WTC11 (cell line): Measurements from ENCODE around the gene SEC16A. TPM values are rescaled to one million over a fixed set of nuclear protein-coding genes. Genes with fewer than 3 reads are reported as not detected.
A peak's percentile ranks its signal among the peaks of the same experiment; 100 is the strongest.

Experiments used
- ATAC-seq: fragments of 200-7000 bp; cut with Tn5 transposase; 2 replicates; pipeline ENCODE4 v1.10.0; 2021; ENCODE audit warnings: mild to moderate bottlenecking, moderate library complexity
- CTCF ChIA-PET: fragments of 300-600 bp; sonication (Branson Sonifier 250); formaldehyde crosslinking; loops from one replicate; lab custom pipeline; 2021; ENCODE audit warnings: antibody characterized with exemption; lab: Charles Lee
- POLR2A ChIA-PET: fragments of 350-600 bp; sonication (Branson Sonifier 250); formaldehyde crosslinking; loops from one replicate; lab custom pipeline; 2021; ENCODE audit warnings: antibody characterized with exemption; lab: Charles Lee
- DNase-seq: peaks from one replicate; pipeline ENCODE4 v3.0.0; 2021; ENCODE audit warnings: low spot score
- H3K27ac Mint-ChIP-seq: 2 replicates; pipeline ENCODE4 v1.8.0; 2021; ENCODE audit warnings: mixed read lengths
- H3K27me3 Mint-ChIP-seq: 2 replicates; pipeline ENCODE4 v1.8.0; 2021; ENCODE audit warnings: low read depth, mild to moderate bottlenecking, moderate library complexity, mixed read lengths
- H3K36me3 Mint-ChIP-seq: 2 replicates; pipeline ENCODE4 v1.8.0; 2021; ENCODE audit warnings: mixed read lengths
- H3K4me1 Mint-ChIP-seq: 2 replicates; pipeline ENCODE4 v1.8.0; 2022; ENCODE audit warnings: mixed read lengths
- H3K4me3 Mint-ChIP-seq: 2 replicates; pipeline ENCODE4 v1.8.0; 2021; ENCODE audit warnings: mild to moderate bottlenecking, moderate library complexity, mixed read lengths
- H3K9me3 Mint-ChIP-seq: 2 replicates; pipeline ENCODE4 v1.8.0; 2021; ENCODE audit warnings: mixed read lengths
- CTCF ChIP-seq: fragments of 200-600 bp; IDR thresholded peaks from 2 replicates; pipeline ENCODE4 v1.8.0; 2022; ENCODE audit warnings: antibody characterized with exemption
- EMX1 ChIP-seq: fragments of 250-450 bp; sonication (Bioruptor Pico); IDR thresholded peaks from 2 replicates; pipeline ENCODE4 v1.8.0; 2021; ENCODE audit warnings: mild to moderate bottlenecking
- FOXK1 ChIP-seq: sonication (generic); formaldehyde crosslinking; IDR thresholded peaks from 2 replicates; pipeline ENCODE4 v1.8.0; 2022; ENCODE audit warnings: mild to moderate bottlenecking, moderate library complexity, missing genetic modification reagents
- FOXP4 ChIP-seq: sonication (generic); formaldehyde crosslinking; IDR thresholded peaks from 2 replicates; pipeline ENCODE4 v1.8.0; 2022; ENCODE audit warnings: mild to moderate bottlenecking, missing genetic modification reagents
- MYBL2 ChIP-seq: sonication (generic); formaldehyde crosslinking; IDR thresholded peaks from 2 replicates; pipeline ENCODE4 v1.8.1; 2023; ENCODE audit warnings: mild to moderate bottlenecking, moderate library complexity, missing genetic modification reagents
- NFATC4 ChIP-seq: fragments of 250-450 bp; sonication (Bioruptor Pico); IDR thresholded peaks from 2 replicates; pipeline ENCODE4 v1.9.0; 2021; ENCODE audit warnings: mild to moderate bottlenecking
- NFYB ChIP-seq: sonication (generic); formaldehyde crosslinking; conservative IDR thresholded peaks from 2 replicates; pipeline ENCODE4 v1.8.0; 2022; ENCODE audit warnings: low read depth, missing genetic modification reagents
- NR3C1 ChIP-seq: sonication (generic); formaldehyde crosslinking; conservative IDR thresholded peaks from 2 replicates; pipeline ENCODE4 v1.8.1; 2023; ENCODE audit warnings: low read depth, mild to moderate bottlenecking, missing genetic modification reagents
- OVOL2 ChIP-seq: fragments of 250-450 bp; sonication (Bioruptor Pico); IDR thresholded peaks from 2 replicates; pipeline ENCODE4 v1.9.0; 2021; ENCODE audit warnings: mild to moderate bottlenecking, borderline replicate concordance
- PREB ChIP-seq: sonication (generic); formaldehyde crosslinking; IDR thresholded peaks from 2 replicates; pipeline ENCODE4 v1.8.1; 2022; ENCODE audit warnings: mild to moderate bottlenecking, missing genetic modification reagents, moderate library complexity, borderline replicate concordance
- PRRX2 ChIP-seq: fragments of 250-450 bp; sonication (Bioruptor Pico); IDR thresholded peaks from 2 replicates; pipeline ENCODE4 v1.8.0; 2021; ENCODE audit warnings: mild to moderate bottlenecking
- RELA ChIP-seq: sonication (generic); formaldehyde crosslinking; IDR thresholded peaks from 2 replicates; pipeline ENCODE4 v1.8.1; 2022; ENCODE audit warnings: missing genetic modification reagents, mild to moderate bottlenecking, borderline replicate concordance
- RORB ChIP-seq: fragments of 250-450 bp; sonication (Bioruptor Pico); IDR thresholded peaks from 2 replicates; pipeline ENCODE4 v1.9.0; 2021; ENCODE audit warnings: mild to moderate bottlenecking
- TEAD1 ChIP-seq: sonication (generic); formaldehyde crosslinking; IDR thresholded peaks from 2 replicates; pipeline ENCODE4 v1.8.0; 2022; ENCODE audit warnings: mild to moderate bottlenecking, missing genetic modification reagents
- TP53 ChIP-seq: sonication (generic); formaldehyde crosslinking; IDR thresholded peaks from 2 replicates; pipeline ENCODE4 v1.8.1; 2023; ENCODE audit warnings: mild to moderate bottlenecking, missing genetic modification reagents
- USF1 ChIP-seq: sonication (generic); formaldehyde crosslinking; IDR thresholded peaks from 2 replicates; pipeline ENCODE4 v1.8.0; 2022; ENCODE audit warnings: mild to moderate bottlenecking, missing genetic modification reagents
- ZBTB43 ChIP-seq: sonication (generic); formaldehyde crosslinking; IDR thresholded peaks from 2 replicates; pipeline ENCODE4 v1.8.1; 2023; ENCODE audit warnings: mild to moderate bottlenecking, missing genetic modification reagents
- ZNF396 ChIP-seq: fragments of 250-450 bp; sonication (Bioruptor Pico); IDR thresholded peaks from 2 replicates; pipeline ENCODE4 v1.8.0; 2021; ENCODE audit warnings: mild to moderate bottlenecking, moderate library complexity, borderline replicate concordance
- ZNF423 ChIP-seq: fragments of 250-450 bp; sonication (Bioruptor Pico); IDR thresholded peaks from 2 replicates; pipeline ENCODE4 v2.1.2; 2022; ENCODE audit warnings: mild to moderate bottlenecking, moderate library complexity
- total RNA-seq: library from RNA; stranded (reverse); gene quantifications from 3 replicates; pipeline ENCODE4 v1.2.3, GENCODE V29; 2021

The SEC16A gene
- total RNA-seq, 1 experiment from 2014 or later = 70.9 TPM

GRCh38 chr9:136456258-136456657, 26.6 kb downstream of the SEC16A start:
- Mint-ChIP-seq H3K4me1 (no peaks in the 10 kb centered on the region), H3K36me3 (peaks cover 73% of the 10 kb centered on the region), H3K9me3 (no peaks in the 10 kb centered on the region), H3K4me3 (no peak overlapping the region), H3K27ac (no peak overlapping the region), H3K27me3 (no peaks in the 10 kb centered on the region)
- POLR2A ChIA-PET = no interaction called here
- no peak for DNase-seq
- no peak for TF ChIP-seq RELA (CRISPR knock-in tag)
- TF ChIP-seq RORB (CRISPR knock-in tag) = no peak
- TF ChIP-seq ZNF423 = no peak
- no peak for TF ChIP-seq NFYB (CRISPR knock-in tag)
- no peak for TF ChIP-seq TEAD1 (CRISPR knock-in tag)
- no peak for TF ChIP-seq PREB
- no peak for TF ChIP-seq CTCF
- TF ChIP-seq FOXK1 (CRISPR knock-in tag) = no peak
- no peak for TF ChIP-seq NR3C1
- no peak for ATAC-seq
- CTCF ChIA-PET = no interaction called here

- no peaks in the 10 kb centered on the region for H3K9me3 Mint-ChIP-seq
- no peak for DNase-seq
- H3K27me3 Mint-ChIP-seq = no peaks in the 10 kb centered on the region
- CTCF ChIA-PET = no interaction called here
- H3K4me3 Mint-ChIP-seq = no peak overlapping the region
- TF ChIP-seq ZNF396 (CRISPR knock-in tag) (no peak), ZBTB43 (CRISPR knock-in tag) (no peak)
- no peak for ATAC-seq
- peak overlapping the region; percentile 41; the same call in 1 of the 2 replicates for H3K27ac Mint-ChIP-seq
- no peaks in the 10 kb centered on the region for H3K4me1 Mint-ChIP-seq
- peaks cover 75% of the 10 kb centered on the region for H3K36me3 Mint-ChIP-seq
- POLR2A ChIA-PET = no interaction called here
These were observed 27.5 kb downstream of the SEC16A start for GRCh38 chr9:136455043-136456002.

- Mint-ChIP-seq H3K4me3 (no peak overlapping the region), H3K27ac (0 out of 2 replicates have a peak overlapping the region, but pooled peaks have one; percentile 41), H3K9me3 (no peaks in the 10 kb centered on the region), H3K27me3 (no peaks in the 10 kb centered on the region), H3K36me3 (peaks cover 75% of the 10 kb centered on the region), H3K4me1 (no peaks in the 10 kb centered on the region)
- ATAC-seq (no peak), DNase-seq (no peak)
- CTCF ChIA-PET = interaction anchor here (1.1 kb wide), 1 partner anchor 15 kb away, joined by 3 read pairs; no protein-coding TSS in a partner anchor
- POLR2A ChIA-PET = no interaction called here
- TF ChIP-seq NFATC4 (CRISPR knock-in tag) (no peak), EMX1 (no peak), FOXK1 (CRISPR knock-in tag) (no peak), USF1 (CRISPR knock-in tag) (no peak), MYBL2 (CRISPR knock-in tag) (no peak), TP53 (CRISPR knock-in tag) (no peak), PRRX2 (no peak), OVOL2 (CRISPR knock-in tag) (no peak), FOXP4 (no peak)
- TF ChIP-seq, all 79 proteins: peak for 0
These were observed 28.6 kb downstream of the SEC16A start for GRCh38 chr9:136454026-136454796.
